Astrocyte (in vitro differentiated cells and primary cell): ENCODE data around the gene KLHL22.

Experiments
- CTCF ChIP-seq: IDR thresholded peaks from 2 replicates; pipeline ENCODE4 v1.5.1; 2011; ENCODE audit warnings: low read depth, mild to moderate bottlenecking, inconsistent platforms, low read length, moderate library complexity; ENCODE audit not compliant: insufficient read depth
- EZH2 ChIP-seq: IDR thresholded peaks from 2 replicates; pipeline ENCODE4 v1.6.1; 2012; ENCODE audit warnings: mild to moderate bottlenecking, low read length, inconsistent platforms; ENCODE audit not compliant: insufficient read depth

GRCh38 chr22:20428496-20429253 is 66.9 kb downstream of the KLHL22 start:
- TF ChIP-seq EZH2 (no peak), CTCF (no peak)
